SK-N-SH (cell line): ENCODE measurements around the gene PCNX2.

Source experiments
- CHD2 ChIP-seq: fragments of 150-350 bp; IDR thresholded peaks from 2 replicates; pipeline ENCODE4 v1.6.1; 2018; ENCODE audit warnings: low read length; ENCODE audit not compliant: partially characterized antibody
- EP300 ChIP-seq, 2 experiments: IDR thresholded peaks; 2 replicates each; pipeline versions ENCODE4 v1.4.0 to v1.6.1; 2012; ENCODE audit warnings: borderline replicate concordance in 1 of 2, low read depth in 1 of 2, low read length in 1 of 2
- FOXM1 ChIP-seq: IDR thresholded peaks from 2 replicates; pipeline ENCODE4 v1.4.0; 2012; ENCODE audit warnings: low read depth, mild to moderate bottlenecking
- POLR2AphosphoS5 ChIP-seq: IDR thresholded peaks from 2 replicates; pipeline ENCODE4 v1.6.1; 2012; ENCODE audit warnings: low read depth, low read length
- RFX5 ChIP-seq: IDR thresholded peaks from 2 replicates; pipeline ENCODE4 v1.6.1; 2012; ENCODE audit warnings: mild to moderate bottlenecking, improper control_type of control experiment, low read length
- RXRA ChIP-seq: IDR thresholded peaks from 2 replicates; pipeline ENCODE4 v1.4.0; 2012; ENCODE audit warnings: low read depth, mild to moderate bottlenecking, borderline replicate concordance
- TF ChIP-seq, protein P1 (sequence below): fragments of 200-600 bp; sonication (generic); IDR thresholded peaks from 2 replicates; pipeline ENCODE4 v1.6.1; 2017; ENCODE audit warnings: antibody characterized with exemption, mild to moderate bottlenecking, moderate library complexity

DNA sequence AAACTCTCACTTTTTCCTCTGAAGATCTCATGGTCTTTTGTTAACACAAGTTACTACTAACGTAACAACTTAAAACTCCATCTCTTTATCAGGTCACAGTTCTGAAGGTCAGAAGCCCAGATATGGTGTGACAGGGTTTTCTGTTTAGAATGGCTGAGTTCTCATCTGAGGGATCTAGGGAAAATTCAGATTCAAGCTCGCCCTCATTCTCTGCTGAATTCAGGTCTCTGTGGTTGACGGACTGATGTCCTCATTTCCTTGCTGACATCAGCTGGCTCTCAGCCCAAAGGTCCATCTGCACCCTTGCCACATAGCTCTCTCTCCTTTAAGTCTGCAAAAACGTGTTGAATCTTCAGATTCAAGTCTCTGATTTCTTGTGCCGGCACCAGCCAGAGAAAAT lies 351.2 kb downstream of the PCNX2 start:
- TF ChIP-seq, protein P1, sequence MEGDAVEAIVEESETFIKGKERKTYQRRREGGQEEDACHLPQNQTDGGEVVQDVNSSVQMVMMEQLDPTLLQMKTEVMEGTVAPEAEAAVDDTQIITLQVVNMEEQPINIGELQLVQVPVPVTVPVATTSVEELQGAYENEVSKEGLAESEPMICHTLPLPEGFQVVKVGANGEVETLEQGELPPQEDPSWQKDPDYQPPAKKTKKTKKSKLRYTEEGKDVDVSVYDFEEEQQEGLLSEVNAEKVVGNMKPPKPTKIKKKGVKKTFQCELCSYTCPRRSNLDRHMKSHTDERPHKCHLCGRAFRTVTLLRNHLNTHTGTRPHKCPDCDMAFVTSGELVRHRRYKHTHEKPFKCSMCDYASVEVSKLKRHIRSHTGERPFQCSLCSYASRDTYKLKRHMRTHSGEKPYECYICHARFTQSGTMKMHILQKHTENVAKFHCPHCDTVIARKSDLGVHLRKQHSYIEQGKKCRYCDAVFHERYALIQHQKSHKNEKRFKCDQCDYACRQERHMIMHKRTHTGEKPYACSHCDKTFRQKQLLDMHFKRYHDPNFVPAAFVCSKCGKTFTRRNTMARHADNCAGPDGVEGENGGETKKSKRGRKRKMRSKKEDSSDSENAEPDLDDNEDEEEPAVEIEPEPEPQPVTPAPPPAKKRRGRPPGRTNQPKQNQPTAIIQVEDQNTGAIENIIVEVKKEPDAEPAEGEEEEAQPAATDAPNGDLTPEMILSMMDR, result no peak
- TF ChIP-seq EP300 (IDR thresholded peaks at IDR 0.05; ENCODE audit: borderline replicate concordance in 1 of 2, low read depth in 1 of 2, low read length in 1 of 2), result no peak
- no peak for TF ChIP-seq RXRA
- TF ChIP-seq CHD2, result no peak
- no peak for TF ChIP-seq FOXM1
- no peak for TF ChIP-seq POLR2AphosphoS5
- TF ChIP-seq RFX5, result no peak
